ENCODE data around the gene MT1HL1.

The MT1HL1 gene

GRCh38 chr1:237004116-237004515, at the start of gene MT1HL1:
MT1HL1 (minus strand) TSS chr1:237004441; CDS start chr1:237004372, 69 bp downstream.
- no peak for DNase-seq

DNA sequence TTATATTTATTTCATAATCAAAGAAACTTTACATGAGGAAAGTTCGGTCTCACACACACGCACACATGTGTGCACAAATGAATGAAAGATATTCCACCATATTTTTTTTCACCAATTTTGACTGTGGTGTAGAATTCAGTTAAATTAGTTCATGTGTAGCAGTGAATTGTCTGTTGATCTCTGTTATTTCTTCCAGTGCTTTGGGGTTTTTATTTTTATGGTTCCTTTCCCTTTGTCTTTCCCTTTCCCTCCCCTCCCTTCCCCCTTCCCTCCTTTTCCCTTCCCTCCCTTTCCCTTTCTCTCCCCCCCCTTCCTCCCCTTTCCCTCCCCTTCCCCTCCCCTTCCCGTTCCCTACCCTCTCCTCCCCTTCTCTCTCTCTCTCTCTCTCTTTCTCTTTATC, 46.7 kb upstream of the MT1HL1 start:
- no peak for DNase-seq

DNA sequence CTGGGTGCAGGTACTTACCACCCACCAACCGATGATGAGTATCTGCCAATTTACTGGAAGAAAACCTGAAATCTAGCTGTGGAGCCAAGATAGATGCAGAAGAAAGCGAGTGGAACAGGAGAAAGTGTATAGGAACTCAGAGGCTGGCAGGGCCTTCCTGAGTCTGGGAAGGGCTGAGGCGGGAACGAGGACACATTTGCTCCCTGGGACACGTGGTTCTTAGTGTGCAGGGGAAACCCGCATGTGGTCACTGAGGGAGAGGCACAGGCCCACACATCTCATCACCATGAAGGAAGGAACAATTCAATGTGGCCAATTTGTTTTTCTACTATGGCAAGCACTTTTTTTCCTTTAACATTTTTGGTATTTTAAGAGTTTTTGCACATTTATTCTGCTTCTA, 45.9 kb upstream of the MT1HL1 start:
- no peak for DNase-seq

GRCh38 chr1:237048803-237049202, 44.6 kb upstream of the MT1HL1 start:
- DNase-seq, result no peak

DNA sequence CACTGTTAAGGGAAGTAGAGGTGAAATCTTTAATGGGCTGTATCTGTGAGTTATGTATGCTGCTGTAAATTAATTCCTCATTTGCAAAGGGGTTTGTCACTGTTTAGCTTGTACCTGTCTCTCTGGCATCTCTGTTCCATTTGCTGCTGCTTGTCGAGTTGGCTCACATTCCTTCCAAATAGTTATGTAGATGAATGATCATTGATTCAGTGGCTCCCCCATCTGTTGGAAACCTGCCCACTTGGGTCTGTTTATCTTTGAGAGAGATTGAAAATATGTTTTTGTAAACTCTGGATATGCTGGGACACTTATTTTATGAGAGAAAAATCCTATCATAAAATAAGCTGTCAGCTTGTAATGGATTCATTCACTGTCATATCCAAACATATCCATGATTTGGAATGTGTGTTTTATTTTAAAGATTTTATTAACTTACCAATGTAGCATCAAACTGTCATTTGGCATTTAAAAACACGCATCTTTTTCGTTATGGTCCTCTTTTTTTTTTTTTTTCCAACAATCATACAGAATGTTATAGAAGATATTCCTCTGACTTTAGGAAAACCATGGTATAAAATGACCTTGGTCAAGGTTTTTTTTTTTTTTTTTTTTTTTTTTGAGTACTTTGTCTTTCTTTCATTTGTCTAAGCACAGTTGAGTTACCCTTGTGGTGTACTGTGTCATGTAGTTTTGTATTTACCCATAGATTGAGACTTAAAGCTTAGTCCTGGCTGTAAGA, 41.2 kb upstream of the MT1HL1 start:
- DNase-seq, result no peak

DNA sequence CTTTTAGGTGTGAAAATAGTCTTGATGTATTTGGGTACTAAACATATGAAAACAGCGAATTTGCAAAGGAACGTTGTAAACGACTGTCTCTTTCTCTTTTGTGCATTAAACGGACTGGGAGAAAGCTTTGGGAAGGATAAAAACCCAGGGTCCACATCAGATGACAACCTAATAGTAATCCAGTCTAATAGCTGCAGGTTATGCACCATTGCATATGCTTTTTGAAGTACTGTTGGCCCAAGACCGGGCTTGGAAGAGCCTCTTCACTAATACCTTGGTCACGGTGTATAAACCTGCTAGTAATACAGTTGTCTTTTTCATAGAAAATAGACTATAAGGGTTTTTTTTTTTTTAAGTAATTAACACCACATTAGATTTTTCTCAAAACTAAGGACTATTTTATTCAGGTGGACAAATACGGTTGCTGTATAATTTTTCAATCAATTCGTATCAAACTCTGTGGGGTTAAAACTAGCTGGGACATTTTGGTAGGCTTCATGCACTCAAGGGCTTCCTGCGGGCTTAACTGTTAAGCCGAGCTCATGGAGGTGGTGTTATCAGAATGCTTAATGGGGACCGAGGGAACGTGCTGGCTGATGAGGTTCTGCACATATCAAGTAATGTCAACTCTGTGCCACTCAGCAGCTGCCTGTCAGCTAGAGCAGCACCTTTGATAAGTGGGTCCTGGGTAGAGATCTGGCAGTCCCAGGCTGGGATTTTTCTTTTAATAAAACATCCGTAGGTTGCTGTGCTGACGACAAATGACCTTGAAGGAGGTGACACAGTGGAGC, 39.8 kb upstream of the MT1HL1 start:
- DNase-seq, result no peak

- DNase-seq, result no peak
Measured at GRCh38 chr1:237042892-237043576, 38.8 kb upstream of the MT1HL1 start.

DNA sequence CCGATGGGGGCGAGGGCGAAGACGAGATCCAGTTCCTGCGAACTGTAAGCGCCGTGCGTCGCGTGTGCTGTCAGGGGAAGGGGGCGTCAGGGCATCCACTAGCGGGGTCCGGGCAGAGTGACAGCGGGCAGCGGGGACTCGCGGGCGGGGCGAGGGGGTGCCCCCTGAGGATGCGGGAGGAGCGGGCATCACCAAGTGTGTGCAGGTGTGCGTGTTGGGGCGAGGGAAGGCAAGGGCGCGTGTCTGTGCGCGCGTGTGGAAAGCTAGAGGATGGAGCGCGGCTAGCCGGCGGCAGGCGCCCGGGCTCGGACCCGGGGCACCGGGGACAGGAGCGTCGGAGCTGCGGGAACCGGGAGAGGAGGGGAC, 38.3 kb upstream of the MT1HL1 start:
- DNase-seq, result no peak

- DNase-seq, result no peak
Measured at GRCh38 chr1:237041795-237042525, 37.7 kb upstream of the MT1HL1 start, which contains the start of gene RYR2. RYR2 (plus strand) TSS chr1:237042184; CDS start chr1:237042522, 338 bp downstream.

- no peak for DNase-seq
Measured at GRCh38 chr1:237041461-237041794, 37.2 kb upstream of the MT1HL1 start.

GRCh38 chr1:237040823-237041222, 36.6 kb upstream of the MT1HL1 start:
- no peak for DNase-seq

- no peak for DNase-seq
Measured at GRCh38 chr1:237038211-237038610, 34.0 kb upstream of the MT1HL1 start.

DNA sequence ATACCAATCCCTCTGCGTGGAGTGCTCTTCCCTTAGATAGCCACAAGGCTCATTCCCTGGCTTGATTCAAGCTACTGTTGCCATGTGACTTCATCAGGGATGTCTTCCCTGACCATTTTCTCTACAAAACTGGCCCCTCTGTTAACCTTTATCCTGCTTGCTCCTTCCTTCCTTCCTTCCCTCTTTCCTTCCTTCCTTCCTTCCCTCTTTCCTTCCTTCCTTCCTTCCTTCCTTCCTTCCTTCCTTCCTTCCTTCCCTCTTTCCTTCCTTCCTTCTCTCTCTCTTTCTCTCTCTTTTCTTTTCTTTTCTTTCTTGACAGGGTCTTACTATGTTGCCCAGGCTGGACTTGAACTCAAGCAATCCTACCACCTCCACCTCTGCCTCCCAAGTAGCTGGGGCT, 31.5 kb upstream of the MT1HL1 start:
- DNase-seq, result no peak

- no peak for DNase-seq
Measured at GRCh38 chr1:237033804-237034203, 29.6 kb upstream of the MT1HL1 start.

- DNase-seq, result no peak
Measured at GRCh38 chr1:237033061-237033460, 28.8 kb upstream of the MT1HL1 start.

DNA sequence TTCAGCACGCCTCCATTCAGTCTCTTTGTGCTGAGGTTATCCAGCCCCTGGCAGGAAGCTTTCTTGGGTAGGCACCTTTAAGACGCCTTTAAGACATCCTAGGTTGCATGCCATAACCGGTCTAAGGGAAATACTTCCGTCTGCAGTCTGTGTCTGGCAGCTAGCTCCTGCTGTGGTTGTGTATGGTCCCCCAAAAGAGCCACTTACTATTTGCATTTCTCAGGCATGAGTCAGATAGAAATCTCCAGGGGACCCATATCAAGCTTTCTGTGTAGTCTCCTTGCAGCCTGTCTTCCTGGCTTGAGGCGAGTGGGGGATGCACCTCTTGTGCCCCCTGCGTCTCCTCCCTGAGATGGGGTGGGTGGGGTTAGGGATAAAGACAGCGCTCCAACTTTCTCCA, 27.8 kb upstream of the MT1HL1 start:
- DNase-seq, result no peak

DNA sequence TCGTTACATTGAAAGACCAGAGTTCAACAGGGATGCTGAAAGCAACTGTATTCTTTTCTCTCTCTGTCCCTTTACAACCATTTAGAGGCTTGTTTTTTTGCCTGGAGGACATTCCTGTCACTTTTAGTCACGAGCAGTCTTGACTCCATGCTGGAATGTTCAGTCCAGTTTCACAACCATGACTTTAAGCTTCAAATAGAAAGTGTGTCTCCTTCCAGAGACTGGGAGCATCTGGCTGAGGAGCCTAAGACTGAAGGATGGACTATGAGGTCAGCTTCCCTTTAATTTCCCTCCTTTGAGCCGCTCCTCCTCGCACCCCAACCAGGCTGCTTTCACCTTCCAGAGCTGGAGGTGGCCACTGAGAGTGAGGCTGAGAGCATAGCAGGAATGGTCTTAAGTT, 27.2 kb upstream of the MT1HL1 start:
- no peak for DNase-seq

DNA sequence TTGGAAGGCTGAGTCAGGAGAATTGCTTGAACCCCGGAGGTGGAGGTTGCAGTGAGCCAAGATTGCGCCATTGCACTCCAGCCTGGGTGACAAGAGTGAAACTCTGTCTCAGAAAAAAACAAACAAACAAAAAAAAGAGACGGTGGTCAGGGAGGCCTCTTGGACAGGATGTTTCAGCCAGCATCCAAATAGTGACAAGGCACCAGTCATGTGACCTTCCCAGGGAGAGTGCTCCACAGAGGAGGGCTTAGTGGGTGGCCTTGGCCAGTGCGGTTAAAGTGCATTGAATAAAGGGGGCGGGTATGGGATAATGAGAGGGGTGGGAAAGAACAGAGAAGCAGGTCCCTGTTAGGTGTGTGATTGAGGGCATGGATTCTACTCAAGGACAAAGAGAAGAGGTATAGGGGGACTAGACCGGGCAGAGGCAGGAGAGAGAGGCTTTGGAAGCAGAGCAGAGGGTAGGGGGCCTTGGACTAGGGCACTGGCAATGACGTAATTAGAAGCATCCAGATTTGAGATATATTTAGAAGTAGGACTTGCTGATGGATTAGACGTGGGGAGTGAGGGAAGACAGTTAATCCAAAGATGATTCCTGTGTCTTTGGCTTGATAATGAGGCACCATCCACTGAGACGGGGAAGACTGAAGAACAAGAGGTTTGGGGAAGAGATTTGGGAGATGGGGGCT, 25.8 kb upstream of the MT1HL1 start:
- no peak for DNase-seq

DNA sequence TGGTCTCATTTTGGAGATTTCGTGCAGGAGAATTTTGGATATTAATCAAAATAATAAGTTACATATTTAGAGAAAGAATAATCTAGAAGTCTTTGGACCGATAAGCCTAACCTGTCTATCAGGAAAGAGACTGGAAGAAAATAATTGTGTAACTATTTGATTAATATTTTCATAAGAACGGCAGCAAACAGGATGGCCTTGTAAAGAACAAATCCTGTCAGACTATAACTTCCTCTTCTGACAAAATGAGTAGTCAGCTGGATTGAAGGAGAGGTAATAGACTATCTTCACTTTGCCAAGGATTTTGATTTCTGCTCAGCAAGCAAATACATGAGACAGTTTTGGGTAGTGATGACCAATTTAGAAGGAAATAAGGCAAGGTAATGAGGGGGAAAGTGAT, 25.0 kb upstream of the MT1HL1 start:
- DNase-seq, result no peak

- DNase-seq, result no peak
Measured at GRCh38 chr1:237025358-237026074, 21.3 kb upstream of the MT1HL1 start.

GRCh38 chr1:237018896-237019295, 14.7 kb upstream of the MT1HL1 start:
- DNase-seq, result no peak

DNA sequence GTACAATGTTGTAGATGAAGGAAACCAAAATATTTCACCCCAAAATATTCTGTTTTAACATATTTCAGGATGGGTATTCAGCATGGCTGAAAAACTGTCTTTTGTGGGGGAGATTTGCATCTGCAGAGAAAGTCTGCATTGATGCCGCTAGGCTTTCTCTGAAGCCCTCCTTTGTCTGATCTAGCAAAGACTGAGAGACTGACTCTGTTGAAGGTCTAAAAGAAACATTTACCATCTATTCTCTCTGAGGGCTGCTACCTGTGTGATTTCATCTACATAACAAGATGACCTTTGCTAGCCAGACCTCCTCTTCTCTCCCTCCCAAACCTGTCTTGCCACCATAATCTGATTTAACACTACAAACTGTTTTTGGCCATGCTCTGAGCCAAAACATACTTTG, 12.4 kb upstream of the MT1HL1 start:
- no peak for DNase-seq
